Measurements from ENCODE around the gene LRRC8B. TPM values are rescaled to one million over a fixed set of nuclear protein-coding genes. Genes with fewer than 3 reads are reported as not detected.

LRRC8B gene
- total and polyA plus RNA-seq, 2 of the 13 experiments (the other 11 are each of a cell fraction or from before 2014, with no cell fraction given), result 4.9 to 7.6 TPM

GRCh38 chr1:89524369-89525168, at the start of gene LRRC8B (continued):
- TF ChIP-seq ZNF552 (CRISPR knock-in tag; IDR thresholded peaks at IDR 0.05; ENCODE audit: borderline replicate concordance) (peak; percentile 62; the same call in 1 of the 2 replicates), RFX1 (IDR thresholded peaks at IDR 0.05) (no peak), BCL3 (CRISPR knock-in tag; IDR thresholded peaks at IDR 0.05) (peak; percentile 84; the same call in 1 of the 2 replicates), ZBTB2 (CRISPR knock-in tag; IDR thresholded peaks at IDR 0.05; ENCODE audit: low read depth) (peak; percentile 33; the same call in 1 of the 2 replicates), SMARCE1 (IDR thresholded peaks at IDR 0.05; ENCODE audit: borderline replicate concordance) (no peak), ZBTB38 (CRISPR knock-in tag; IDR thresholded peaks at IDR 0.05) (peak; percentile 78), ZNF737 (CRISPR knock-in tag; IDR thresholded peaks at IDR 0.05; ENCODE audit: borderline replicate concordance) (peak; percentile 86; the same call in 1 of the 2 replicates), NFYB (CRISPR knock-in tag; IDR thresholded peaks at IDR 0.05) (peak; percentile 79), MYNN (CRISPR knock-in tag; IDR thresholded peaks at IDR 0.05; ENCODE audit: low read depth) (no peak), POLR2AphosphoS2 (IDR thresholded peaks at IDR 0.05; ENCODE audit: low read depth, low read length) (no peak), HNF4A (CRISPR knock-in tag; IDR thresholded peaks at IDR 0.05) (no peak), AGO2 (optimal IDR thresholded peaks at IDR 0.05; ENCODE audit: low read depth, low read length) (peak; percentile 78), EHMT2 (IDR thresholded peaks at IDR 0.05; ENCODE audit: borderline replicate concordance, low read depth, low read length) (no peak), NFIB (CRISPR knock-in tag; IDR thresholded peaks at IDR 0.05; ENCODE audit: borderline replicate concordance) (no peak), RNF2 (conservative IDR thresholded peaks at IDR 0.05; ENCODE audit: low read depth) (peak; percentile 93; the same call in 1 of the 2 replicates), SNAI1 (CRISPR knock-in tag; IDR thresholded peaks at IDR 0.05; ENCODE audit: borderline replicate concordance) (peak; percentile 73; the same call in 1 of the 2 replicates), ZNF235 (CRISPR knock-in tag; IDR thresholded peaks at IDR 0.05; ENCODE audit: borderline replicate concordance) (no peak), ZNF766 (CRISPR knock-in tag; IDR thresholded peaks at IDR 0.05; ENCODE audit: borderline replicate concordance) (no peak), ZNF234 (CRISPR knock-in tag; conservative IDR thresholded peaks at IDR 0.05) (no peak; the same call in 1 of the 2 replicates), ZNF207 (IDR thresholded peaks at IDR 0.05; ENCODE audit: borderline replicate concordance) (no peak), SNAPC2 (CRISPR knock-in tag; IDR thresholded peaks at IDR 0.05) (peak; percentile 20; the same call in 1 of the 2 replicates), ZIK1 (CRISPR knock-in tag; IDR thresholded peaks at IDR 0.05; ENCODE audit: borderline replicate concordance, low read depth) (peak; percentile 29; the same call in 1 of the 2 replicates), EEA1 (CRISPR knock-in tag; IDR thresholded peaks at IDR 0.05; ENCODE audit: borderline replicate concordance) (no peak; the same call in 1 of the 2 replicates), ZNF7 (CRISPR knock-in tag; IDR thresholded peaks at IDR 0.05) (no peak), SMAD1 (CRISPR knock-in tag; IDR thresholded peaks at IDR 0.05; ENCODE audit: borderline replicate concordance, low read depth) (no peak; the same call in 1 of the 2 replicates), MBNL3 (CRISPR knock-in tag; conservative IDR thresholded peaks at IDR 0.05) (no peak), CBX1 (IDR thresholded peaks at IDR 0.05; ENCODE audit: low read depth) (no peak), ZNF607 (CRISPR knock-in tag; IDR thresholded peaks at IDR 0.05; ENCODE audit: borderline replicate concordance) (no peak), ZNF549 (CRISPR knock-in tag; IDR thresholded peaks at IDR 0.05) (no peak), ZNF225 (CRISPR knock-in tag; IDR thresholded peaks at IDR 0.05) (0 out of 2 replicates have a peak, but pooled peaks have one; percentile 16)
